Coronary artery (tissue), 2 donors: ENCODE results near the gene MANBA.

ENCODE experiments used
- DNase-seq: peaks from one replicate; pipeline ENCODE4 v3.0.0-alpha.2; 2017; ENCODE audit warnings: low spot score
- H3K27ac ChIP-seq, 2 donors: fragments of 200-600 bp; sonication (generic); one replicate each; pipeline ENCODE4 v1.5.1; 2016 to 2019
- H3K4me3 ChIP-seq: fragments of 200-600 bp; sonication (generic); 2 replicates; pipeline ENCODE4 v1.5.1; 2016; ENCODE audit warnings: mild to moderate bottlenecking, moderate library complexity
- CTCF ChIP-seq: fragments of 200-600 bp; sonication (generic); IDR thresholded peaks from one replicate; pipeline ENCODE4 v1.5.1; 2019; ENCODE audit warnings: antibody characterized with exemption

MANBA gene

GRCh38 chr4:102760645-102761295 is at the start of gene MANBA:
MANBA (minus strand) TSS chr4:102760968; CDS start chr4:102760894, 74 bp downstream.
- TF ChIP-seq CTCF = no peak
- DNase-seq = peak; percentile 87
- peak within 1 kb of the TSS; percentile 77 to 86 for H3K27ac ChIP-seq

DNA sequence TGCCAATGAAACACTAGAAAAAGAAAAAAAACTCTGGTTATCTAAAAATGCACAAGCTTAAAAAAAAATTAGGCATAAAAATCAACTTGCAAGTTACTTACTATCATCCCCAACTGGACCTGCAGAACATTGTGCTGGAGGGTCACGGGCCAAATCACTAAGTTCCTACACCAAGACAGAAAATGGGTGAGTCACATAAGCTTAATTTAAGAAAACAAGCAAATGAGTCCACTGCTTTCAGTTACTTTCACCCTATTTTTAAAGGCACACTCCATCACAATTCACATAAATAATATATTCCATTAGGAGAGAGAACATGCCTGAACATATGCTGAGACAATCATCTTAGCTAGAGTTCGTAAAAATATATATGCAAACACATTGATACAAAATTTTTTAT is 48.9 kb upstream of the MANBA start:
- no peak overlapping the region for H3K4me3 ChIP-seq
- no peak for TF ChIP-seq CTCF
- no peak overlapping the region for H3K27ac ChIP-seq
- no peak for DNase-seq

More at GRCh38 chr4:102760645-102761295, at the start of gene MANBA:
- peak within 1 kb of the TSS; percentile 83 for H3K4me3 ChIP-seq

- no peak overlapping the region for H3K4me3 ChIP-seq
- DNase-seq = no peak
- no peak for TF ChIP-seq CTCF
- no peak overlapping the region for H3K27ac ChIP-seq
These were observed 48.4 kb upstream of the MANBA start for GRCh38 chr4:102809190-102809589.

DNA sequence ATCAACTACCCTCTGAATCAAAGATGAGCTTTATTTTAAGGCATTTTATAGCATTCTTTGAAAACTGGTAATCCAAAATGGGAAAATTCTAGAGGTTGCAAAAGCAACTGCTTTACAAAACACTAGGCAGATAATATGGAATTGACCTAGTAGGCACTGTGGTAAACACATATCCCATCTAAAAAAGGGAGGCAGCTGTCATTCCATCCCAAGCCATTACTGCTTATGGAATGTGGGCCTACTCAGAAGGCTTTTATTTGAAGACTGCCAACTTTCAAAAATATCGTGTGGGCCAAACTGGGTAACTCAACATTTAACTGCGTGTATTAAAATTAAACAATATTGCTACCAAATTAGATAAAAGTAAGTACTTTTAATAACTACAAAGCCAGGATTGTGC is 47.2 kb upstream of the MANBA start:
- Histone ChIP-seq H3K4me3 (no peak overlapping the region), H3K27ac (no peak overlapping the region)
- no peak for TF ChIP-seq CTCF
- DNase-seq = no peak

GRCh38 chr4:102807345-102807744 is 46.6 kb upstream of the MANBA start:
- no peak for TF ChIP-seq CTCF
- DNase-seq = no peak
- Histone ChIP-seq H3K4me3 (no peak overlapping the region), H3K27ac (no peak overlapping the region)

- Histone ChIP-seq H3K4me3 (no peak overlapping the region), H3K27ac (no peak overlapping the region)
- no peak for DNase-seq
- TF ChIP-seq CTCF = no peak
These were observed 39.0 kb upstream of the MANBA start for GRCh38 chr4:102799816-102800215.

DNA sequence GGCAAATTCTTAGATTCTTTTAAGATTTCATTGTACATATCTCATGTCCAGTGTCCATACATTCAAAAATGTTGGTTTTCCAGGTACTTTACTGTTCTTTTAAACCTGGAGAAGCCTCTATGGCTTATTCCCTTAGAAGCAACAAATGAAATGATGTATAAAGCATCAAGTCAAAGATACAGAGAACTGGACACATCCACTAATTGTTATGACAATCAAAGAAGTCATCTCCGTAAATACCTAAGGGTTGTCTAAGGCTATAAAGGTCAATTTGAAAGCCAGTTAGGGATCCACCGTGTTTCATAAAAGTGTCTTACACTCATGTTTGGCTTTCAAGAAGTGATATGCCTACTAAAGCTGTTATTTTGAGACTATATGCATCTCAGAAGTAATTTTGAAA is 34.2 kb upstream of the MANBA start:
- TF ChIP-seq CTCF = no peak
- Histone ChIP-seq H3K27ac (no peak overlapping the region), H3K4me3 (no peak overlapping the region)
- DNase-seq = no peak
